HCT116 (cell line): ENCODE measurements around the gene CRCP.

Source experiments
- POLR2A ChIP-seq: IDR thresholded peaks from 2 replicates; pipeline ENCODE4 v1.7.0; 2011; ENCODE audit warnings: borderline replicate concordance; ENCODE audit not compliant: insufficient read depth, insufficient read length; ENCODE audit errors: extremely low read depth
- POLR2AphosphoS5 ChIP-seq: IDR thresholded peaks from 2 replicates; pipeline ENCODE4 v1.6.1; 2011; ENCODE audit warnings: mild to moderate bottlenecking, low read depth, low read length, moderate library complexity
- TF ChIP-seq, protein P1 (sequence below), 3 experiments: fragments of 200-600 bp in 1 of 3; sonication (generic) in 1 of 3; IDR thresholded peaks in 2 of 3; conservative IDR thresholded peaks in 1 of 3; 2 replicates each; pipeline ENCODE4 v1.5.1; 2012 to 2017; ENCODE audit warnings: low read depth in 2 of 3, low read length in 2 of 3, antibody characterized with exemption in 1 of 3, borderline replicate concordance in 1 of 3, control low read depth in 1 of 3, mild to moderate bottlenecking in 1 of 3, mixed read lengths in 1 of 3, mixed run types in 1 of 3, moderate library complexity in 1 of 3; ENCODE audit not compliant: insufficient read depth in 1 of 3

- TF ChIP-seq, protein P1, sequence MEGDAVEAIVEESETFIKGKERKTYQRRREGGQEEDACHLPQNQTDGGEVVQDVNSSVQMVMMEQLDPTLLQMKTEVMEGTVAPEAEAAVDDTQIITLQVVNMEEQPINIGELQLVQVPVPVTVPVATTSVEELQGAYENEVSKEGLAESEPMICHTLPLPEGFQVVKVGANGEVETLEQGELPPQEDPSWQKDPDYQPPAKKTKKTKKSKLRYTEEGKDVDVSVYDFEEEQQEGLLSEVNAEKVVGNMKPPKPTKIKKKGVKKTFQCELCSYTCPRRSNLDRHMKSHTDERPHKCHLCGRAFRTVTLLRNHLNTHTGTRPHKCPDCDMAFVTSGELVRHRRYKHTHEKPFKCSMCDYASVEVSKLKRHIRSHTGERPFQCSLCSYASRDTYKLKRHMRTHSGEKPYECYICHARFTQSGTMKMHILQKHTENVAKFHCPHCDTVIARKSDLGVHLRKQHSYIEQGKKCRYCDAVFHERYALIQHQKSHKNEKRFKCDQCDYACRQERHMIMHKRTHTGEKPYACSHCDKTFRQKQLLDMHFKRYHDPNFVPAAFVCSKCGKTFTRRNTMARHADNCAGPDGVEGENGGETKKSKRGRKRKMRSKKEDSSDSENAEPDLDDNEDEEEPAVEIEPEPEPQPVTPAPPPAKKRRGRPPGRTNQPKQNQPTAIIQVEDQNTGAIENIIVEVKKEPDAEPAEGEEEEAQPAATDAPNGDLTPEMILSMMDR (IDR thresholded peaks at IDR 0.05 in 2 of 3, conservative IDR thresholded peaks at IDR 0.05 in 1 of 3; ENCODE audit: borderline replicate concordance in 1 of 3, insufficient read depth in 1 of 3, low read depth in 2 of 3, low read length in 2 of 3), result no peak
- TF ChIP-seq POLR2AphosphoS5, result no peak
- TF ChIP-seq POLR2A, result no peak
Observed at GRCh38 chr7:66169616-66170015, 55.0 kb downstream of the CRCP start.
